Fibroblast of mammary gland (primary cell): Measurements from ENCODE around the gene RECK.

ENCODE experiments used
- DNase-seq: peaks from one replicate; pipeline ENCODE4 v3.0.0-alpha.2; 2010; ENCODE audit warnings: low read depth
- H3K4me3 ChIP-seq: 2 replicates; pipeline ENCODE4 v1.5.1; 2011; ENCODE audit warnings: low read depth, mild to moderate bottlenecking, low read length, moderate library complexity; ENCODE audit not compliant: control insufficient read depth
- CTCF ChIP-seq: conservative IDR thresholded peaks from 2 replicates; pipeline ENCODE4 v1.5.1; 2011; ENCODE audit warnings: low read depth, low read length, inconsistent platforms; ENCODE audit not compliant: control insufficient read depth, insufficient read depth

RECK gene

GRCh38 chr9:36056896-36057295 lies 20.2 kb downstream of the RECK start:
- TF ChIP-seq CTCF, result no peak
- H3K4me3 ChIP-seq, result no peak overlapping the region
- no peak for DNase-seq

DNA sequence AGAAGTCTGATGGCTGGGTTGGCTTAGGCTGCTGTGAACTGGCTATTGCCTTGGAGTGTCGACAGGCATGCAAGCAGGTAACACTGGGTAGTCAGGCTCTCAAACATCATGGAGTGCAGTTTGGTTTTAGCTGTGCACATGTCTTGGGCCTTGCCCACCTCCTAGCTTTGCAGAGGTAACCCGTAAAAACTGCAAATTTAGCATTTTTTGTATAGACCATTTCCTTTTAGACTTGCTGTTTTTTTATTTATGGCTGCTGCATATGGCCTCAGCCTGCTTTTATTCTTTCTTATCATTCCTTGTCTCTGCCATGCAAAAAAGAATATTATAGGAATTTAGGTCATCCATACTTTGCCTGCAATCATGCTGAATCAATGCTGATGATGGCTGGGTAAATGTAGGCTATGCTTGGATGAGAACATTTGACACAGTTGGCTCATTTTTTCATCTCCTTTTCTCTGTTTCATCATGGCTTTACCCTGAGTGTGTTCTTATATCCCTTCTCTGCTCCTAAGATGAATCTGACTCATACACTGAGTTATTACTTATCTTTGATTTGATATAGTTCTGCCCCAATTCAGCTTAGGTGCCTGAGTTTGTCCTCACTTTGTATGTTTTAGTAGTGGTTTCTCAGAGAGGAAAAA lies 27.2 kb downstream of the RECK start:
- no peak for TF ChIP-seq CTCF
- peak; percentile 82 for DNase-seq
- no peak overlapping the region for H3K4me3 ChIP-seq

- peak; percentile 49 for DNase-seq
- no peak for TF ChIP-seq CTCF
- H3K4me3 ChIP-seq, result no peak overlapping the region
Observed at GRCh38 chr9:36064448-36065037, 27.8 kb downstream of the RECK start.

DNA sequence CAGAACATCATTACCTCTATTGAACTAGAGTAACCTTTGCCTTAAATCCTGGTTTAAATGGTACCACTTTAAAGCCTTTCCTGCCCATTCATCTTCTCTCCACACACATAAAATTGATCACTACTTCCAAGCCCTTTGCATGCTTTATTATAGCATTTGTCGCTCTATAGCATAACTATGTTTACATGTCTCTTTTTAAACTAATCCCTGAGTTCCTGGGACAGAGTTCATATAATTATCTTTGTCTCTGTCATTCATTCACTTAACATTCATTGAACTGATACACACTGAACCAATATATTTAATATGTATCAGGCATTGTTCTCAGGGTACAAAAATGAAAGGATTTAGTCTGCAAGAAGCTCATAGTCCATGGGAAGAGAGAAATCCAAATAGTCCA lies 37.3 kb downstream of the RECK start:
- TF ChIP-seq CTCF, result no peak
- DNase-seq, result no peak
- no peak overlapping the region for H3K4me3 ChIP-seq

DNA sequence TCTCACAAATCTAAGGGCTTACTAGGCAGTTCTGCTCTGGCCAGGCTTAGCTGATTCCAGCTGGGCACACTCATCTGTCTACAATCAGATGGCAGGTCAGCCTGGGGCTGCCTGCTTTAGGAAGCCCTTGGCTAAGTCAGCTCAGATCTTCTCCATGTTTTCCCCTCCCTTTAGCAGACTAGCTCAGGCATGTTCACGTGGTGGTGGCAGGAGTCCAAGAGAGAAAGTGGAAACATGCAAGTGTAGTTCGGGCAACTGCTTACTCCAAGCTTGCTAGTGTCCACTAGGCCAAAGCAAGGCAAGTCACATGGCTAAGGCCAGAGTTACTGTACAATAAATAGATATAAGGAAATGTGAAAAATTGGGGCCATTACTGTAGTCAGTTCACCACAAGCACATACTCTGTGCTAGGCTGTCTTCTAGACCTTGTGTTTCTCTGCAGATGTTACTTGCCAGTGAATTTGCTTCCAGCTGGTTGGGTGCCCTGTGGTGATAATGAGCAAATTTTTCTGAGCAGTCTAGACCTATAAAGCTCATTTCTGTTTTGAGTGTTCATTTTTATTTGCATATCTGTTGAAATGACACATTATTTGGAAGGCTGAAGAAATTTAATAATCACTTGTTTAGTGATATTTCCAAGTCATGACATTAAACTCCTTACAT lies 38.3 kb downstream of the RECK start:
- TF ChIP-seq CTCF, result no peak
- DNase-seq, result peak; percentile 83
- H3K4me3 ChIP-seq, result no peak overlapping the region

DNA sequence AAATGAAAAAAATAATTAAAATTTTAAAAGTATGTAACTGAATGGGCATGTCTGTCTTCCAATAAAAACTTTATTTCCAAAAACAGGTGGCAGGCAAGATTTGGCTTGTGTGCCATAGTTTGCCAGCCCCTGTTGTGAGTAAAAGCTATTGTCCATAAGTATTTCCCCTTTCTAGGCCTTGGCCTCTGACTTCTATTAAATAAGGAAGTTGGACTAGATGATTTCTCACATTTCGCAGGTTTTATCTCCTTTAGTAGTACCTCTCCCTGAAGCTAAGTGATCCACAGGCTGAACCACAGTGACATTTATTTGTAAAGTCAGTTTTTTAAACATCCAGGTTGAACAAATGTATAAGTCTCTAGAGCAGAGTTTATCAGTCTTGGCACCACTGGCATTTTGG lies 41.3 kb downstream of the RECK start:
- DNase-seq, result no peak
- TF ChIP-seq CTCF, result no peak
- H3K4me3 ChIP-seq, result no peak overlapping the region

GRCh38 chr9:36080519-36080918 lies 43.8 kb downstream of the RECK start:
- no peak for TF ChIP-seq CTCF
- H3K4me3 ChIP-seq, result no peak overlapping the region
- no peak for DNase-seq
